A549 (cell line): ENCODE data around the gene ING5.

Experiments used
- GATA3 ChIP-seq: IDR thresholded peaks from 2 replicates; pipeline ENCODE4 v1.6.1; 2012; ENCODE audit warnings: borderline replicate concordance
- HOXA7 ChIP-seq: fragments of 250-450 bp; sonication (Bioruptor Pico); IDR thresholded peaks from 2 replicates; pipeline ENCODE4 v1.5.0; 2020; ENCODE audit warnings: mild to moderate bottlenecking, moderate library complexity
- JUN ChIP-seq, 2 experiments: fragments of >200 bp; sonication (Bioruptor Twin); formaldehyde crosslinking; IDR thresholded peaks; 2 replicates in 1 of 2; 3 replicates in 1 of 2; pipeline ENCODE4 v1.6.1; 2016 to 2017
- MAFK ChIP-seq: fragments of 450-650 bp; IDR thresholded peaks from 2 replicates; pipeline ENCODE4 v1.6.1; 2014; ENCODE audit not compliant: partially characterized antibody
- MYC ChIP-seq: IDR thresholded peaks from 2 replicates; pipeline ENCODE4 v1.6.1; 2012; ENCODE audit warnings: mild to moderate bottlenecking, inconsistent platforms, low read length, improper control_type of control experiment, borderline replicate concordance
- POLR2A ChIP-seq: IDR thresholded peaks from 2 replicates; pipeline ENCODE4 v1.6.1; 2012; ENCODE audit warnings: mild to moderate bottlenecking, low read length
- POLR2AphosphoS2 ChIP-seq: conservative IDR thresholded peaks from 2 replicates; pipeline ENCODE4 v1.6.1; 2012; ENCODE audit warnings: low read length, improper control_type of control experiment, inconsistent platforms
- RNF2 ChIP-seq: fragments of 200-600 bp; sonication (generic); IDR thresholded peaks from 2 replicates; pipeline ENCODE4 v1.6.1; 2016; ENCODE audit warnings: low read depth, mild to moderate bottlenecking, antibody characterized with exemption, moderate library complexity, borderline replicate concordance
- SMC3 ChIP-seq: fragments of >200 bp; sonication (Bioruptor Twin); formaldehyde crosslinking; IDR thresholded peaks from 3 replicates; pipeline ENCODE4 v1.6.1; 2018; ENCODE audit warnings: inconsistent platforms
- SREBF2 ChIP-seq: fragments of 450-650 bp; IDR thresholded peaks from 2 replicates; pipeline ENCODE4 v1.6.1; 2014; ENCODE audit warnings: mild to moderate bottlenecking, moderate library complexity
- TF ChIP-seq, protein P1 (sequence below): fragments of 150-350 bp; IDR thresholded peaks from 2 replicates; pipeline ENCODE4 v1.6.1; 2014; ENCODE audit warnings: low read depth, mild to moderate bottlenecking, low read length
- TF ChIP-seq, protein P2 (sequence below): fragments of >200 bp; sonication (Bioruptor Twin); formaldehyde crosslinking; IDR thresholded peaks from 3 replicates; pipeline ENCODE4 v1.5.1; 2016
- TF ChIP-seq, protein P3 (sequence below): fragments of 450-650 bp; IDR thresholded peaks from 2 replicates; pipeline ENCODE4 v1.6.1; 2014; ENCODE audit warnings: antibody characterized with exemption
- TF ChIP-seq, protein P4 (sequence below): IDR thresholded peaks from 2 replicates; pipeline ENCODE4 v1.6.1; 2012

DNA sequence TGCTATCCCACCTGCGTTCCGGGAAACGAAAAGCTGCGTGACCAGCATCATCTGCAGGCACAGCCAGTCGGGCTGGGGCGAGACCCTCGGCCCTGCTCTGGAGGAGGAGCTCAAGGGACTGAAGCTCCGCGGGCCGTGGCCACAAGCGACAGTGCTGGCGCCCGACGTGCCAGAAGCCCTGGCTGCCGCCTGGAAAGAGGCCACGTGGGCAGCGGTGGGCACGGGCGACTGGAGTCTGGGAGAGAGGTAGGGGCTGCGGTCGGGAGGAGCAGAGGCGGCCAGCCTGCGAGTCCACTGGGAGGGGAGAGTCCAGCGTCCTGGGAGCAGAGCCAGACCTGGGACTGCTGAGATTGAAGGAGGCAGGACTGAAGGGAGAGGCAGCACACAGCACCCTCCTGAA, 24.4 kb upstream of the ING5 start:
- TF ChIP-seq GATA3 (no peak), SMC3 (no peak), MYC (no peak), POLR2AphosphoS2 (no peak), HOXA7 (no peak), POLR2A (no peak), RNF2 (no peak), MAFK (no peak), SREBF2 (no peak), JUN (IDR thresholded peaks at IDR 0.05) (no peak)
- TF ChIP-seq, protein P1, sequence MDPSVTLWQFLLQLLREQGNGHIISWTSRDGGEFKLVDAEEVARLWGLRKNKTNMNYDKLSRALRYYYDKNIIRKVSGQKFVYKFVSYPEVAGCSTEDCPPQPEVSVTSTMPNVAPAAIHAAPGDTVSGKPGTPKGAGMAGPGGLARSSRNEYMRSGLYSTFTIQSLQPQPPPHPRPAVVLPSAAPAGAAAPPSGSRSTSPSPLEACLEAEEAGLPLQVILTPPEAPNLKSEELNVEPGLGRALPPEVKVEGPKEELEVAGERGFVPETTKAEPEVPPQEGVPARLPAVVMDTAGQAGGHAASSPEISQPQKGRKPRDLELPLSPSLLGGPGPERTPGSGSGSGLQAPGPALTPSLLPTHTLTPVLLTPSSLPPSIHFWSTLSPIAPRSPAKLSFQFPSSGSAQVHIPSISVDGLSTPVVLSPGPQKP: no peak
- TF ChIP-seq, protein P2, sequence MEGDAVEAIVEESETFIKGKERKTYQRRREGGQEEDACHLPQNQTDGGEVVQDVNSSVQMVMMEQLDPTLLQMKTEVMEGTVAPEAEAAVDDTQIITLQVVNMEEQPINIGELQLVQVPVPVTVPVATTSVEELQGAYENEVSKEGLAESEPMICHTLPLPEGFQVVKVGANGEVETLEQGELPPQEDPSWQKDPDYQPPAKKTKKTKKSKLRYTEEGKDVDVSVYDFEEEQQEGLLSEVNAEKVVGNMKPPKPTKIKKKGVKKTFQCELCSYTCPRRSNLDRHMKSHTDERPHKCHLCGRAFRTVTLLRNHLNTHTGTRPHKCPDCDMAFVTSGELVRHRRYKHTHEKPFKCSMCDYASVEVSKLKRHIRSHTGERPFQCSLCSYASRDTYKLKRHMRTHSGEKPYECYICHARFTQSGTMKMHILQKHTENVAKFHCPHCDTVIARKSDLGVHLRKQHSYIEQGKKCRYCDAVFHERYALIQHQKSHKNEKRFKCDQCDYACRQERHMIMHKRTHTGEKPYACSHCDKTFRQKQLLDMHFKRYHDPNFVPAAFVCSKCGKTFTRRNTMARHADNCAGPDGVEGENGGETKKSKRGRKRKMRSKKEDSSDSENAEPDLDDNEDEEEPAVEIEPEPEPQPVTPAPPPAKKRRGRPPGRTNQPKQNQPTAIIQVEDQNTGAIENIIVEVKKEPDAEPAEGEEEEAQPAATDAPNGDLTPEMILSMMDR: no peak
- TF ChIP-seq, protein P3, sequence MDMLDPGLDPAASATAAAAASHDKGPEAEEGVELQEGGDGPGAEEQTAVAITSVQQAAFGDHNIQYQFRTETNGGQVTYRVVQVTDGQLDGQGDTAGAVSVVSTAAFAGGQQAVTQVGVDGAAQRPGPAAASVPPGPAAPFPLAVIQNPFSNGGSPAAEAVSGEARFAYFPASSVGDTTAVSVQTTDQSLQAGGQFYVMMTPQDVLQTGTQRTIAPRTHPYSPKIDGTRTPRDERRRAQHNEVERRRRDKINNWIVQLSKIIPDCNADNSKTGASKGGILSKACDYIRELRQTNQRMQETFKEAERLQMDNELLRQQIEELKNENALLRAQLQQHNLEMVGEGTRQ: no peak
- TF ChIP-seq, protein P4, sequence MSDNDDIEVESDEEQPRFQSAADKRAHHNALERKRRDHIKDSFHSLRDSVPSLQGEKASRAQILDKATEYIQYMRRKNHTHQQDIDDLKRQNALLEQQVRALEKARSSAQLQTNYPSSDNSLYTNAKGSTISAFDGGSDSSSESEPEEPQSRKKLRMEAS: no peak
